ENCODE data around the gene MPV17.
"Not testable (repeated sequence)": the region's sequence is repeated elsewhere in the genome, so short reads cannot be mapped to it uniquely, and the experiment has no call there.

The MPV17 gene

DNA sequence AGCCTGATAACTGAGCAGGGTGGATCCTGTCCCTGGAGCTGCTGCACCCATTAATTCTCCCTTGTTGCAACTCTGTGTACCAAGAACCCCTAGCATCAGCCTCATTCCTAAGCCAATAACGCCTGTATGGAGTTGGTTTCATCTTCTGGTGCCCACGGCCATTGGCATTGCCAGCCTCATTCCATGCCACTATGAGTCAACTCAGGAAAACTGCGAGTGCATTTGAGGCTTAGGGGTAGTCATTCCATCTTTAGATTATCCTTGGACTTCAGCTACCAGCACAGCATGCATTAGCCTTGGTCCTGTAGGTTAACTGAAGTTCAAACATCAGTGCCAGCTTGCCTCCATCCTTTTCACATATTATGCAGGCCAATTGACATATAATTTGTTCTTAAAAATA, 42.1 kb downstream of the MPV17 start:
- H3K27ac ChIP-seq (ENCODE audit: low read length): no peak overlapping the region

DNA sequence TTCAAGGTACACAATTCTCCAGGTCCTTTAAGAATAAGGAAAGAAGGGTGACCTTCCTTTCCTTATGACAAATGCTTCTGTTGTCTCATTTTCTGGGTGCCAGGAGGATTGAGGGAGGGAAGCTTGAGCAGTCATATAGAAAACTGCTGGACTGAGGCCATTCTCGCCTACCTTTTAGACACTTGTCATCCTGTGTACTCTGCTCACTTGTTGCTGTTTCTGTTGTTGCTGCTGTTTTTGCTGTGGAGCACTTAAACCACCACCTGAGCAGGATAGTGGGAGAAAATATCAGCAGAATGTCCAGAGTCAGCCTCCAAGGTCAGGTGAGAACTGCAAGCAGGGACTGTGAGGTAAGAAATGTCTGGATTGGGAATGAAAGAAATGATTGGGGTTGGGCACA, 44.9 kb downstream of the MPV17 start:
- H3K36me3 ChIP-seq (replicated peaks; ENCODE audit: low read depth, low read length): no peaks in the 10 kb centered on the region
- no peak overlapping the region for H3K27ac ChIP-seq (ENCODE audit: low read length)
- H3K79me2 ChIP-seq (ENCODE audit: low read length): no peaks in the 10 kb centered on the region
- no peaks in the 10 kb centered on the region for H4K20me1 ChIP-seq (ENCODE audit: insufficient read depth, low read length)
- no peak overlapping the region for H3K4me2 ChIP-seq (ENCODE audit: low read length)
- peaks cover 9% of the 10 kb centered on the region for H3K4me1 ChIP-seq (ENCODE audit: low read length)
- no peak overlapping the region for H3K9ac ChIP-seq (ENCODE audit: low read length)
- H2AFZ ChIP-seq (ENCODE audit: low read depth, low read length): no peak overlapping the region
- peaks cover 15% of the 10 kb centered on the region; the same call in 1 of the 2 replicates for H3K27me3 ChIP-seq (ENCODE audit: low read depth, low read length)
- TF ChIP-seq CTCF (IDR thresholded peaks at IDR 0.05; ENCODE audit: low read depth, low read length) (no peak), EZH2phosphoT487 (IDR thresholded peaks at IDR 0.05; ENCODE audit: low read depth) (no peak)
- H3K9me3 ChIP-seq (ENCODE audit: insufficient read depth, low read length): no peaks in the 10 kb centered on the region
- no peak overlapping the region for H3K4me3 ChIP-seq (ENCODE audit: low read length)

More for the DNA sequence above, 42.1 kb downstream of the MPV17 start:
- Histone ChIP-seq H3K79me2 (ENCODE audit: low read length) (no peaks in the 10 kb centered on the region), H3K27me3 (ENCODE audit: low read depth, low read length) (peaks cover 11% of the 10 kb centered on the region; the same call in 1 of the 2 replicates), H3K9ac (ENCODE audit: low read length) (no peak overlapping the region), H4K20me1 (ENCODE audit: insufficient read depth, low read length) (no peaks in the 10 kb centered on the region), H3K9me3 (ENCODE audit: insufficient read depth, low read length) (no peaks in the 10 kb centered on the region), H3K4me2 (ENCODE audit: low read length) (no peak overlapping the region), H3K4me3 (ENCODE audit: low read length) (no peak overlapping the region), H3K4me1 (ENCODE audit: low read length) (peaks cover 9% of the 10 kb centered on the region), H2AFZ (ENCODE audit: low read depth, low read length) (no peak overlapping the region), H3K36me3 (replicated peaks; ENCODE audit: low read depth, low read length) (no peaks in the 10 kb centered on the region)
- no peak for TF ChIP-seq CTCF (IDR thresholded peaks at IDR 0.05; ENCODE audit: low read depth, low read length)
- TF ChIP-seq EZH2phosphoT487 (IDR thresholded peaks at IDR 0.05; ENCODE audit: low read depth): no peak

GRCh38 chr2:27275211-27276150, 47.4 kb downstream of the MPV17 start, which contains the start of gene DNAJC5G:
Gene DNAJC5G, plus strand, starts transcription at chr2:27275433. Its CDS starts 1,296 bp downstream, at chr2:27276729.
- H3K4me1 ChIP-seq (ENCODE audit: low read length): peaks cover 16% of the 10 kb centered on the region
- H2AFZ ChIP-seq (ENCODE audit: low read depth, low read length): no peak within 1 kb of the TSS
- H3K9ac ChIP-seq (ENCODE audit: low read length): no peak within 1 kb of the TSS
- no peaks in the 10 kb centered on the region for H3K36me3 ChIP-seq (replicated peaks; ENCODE audit: low read depth, low read length)
- no peak for TF ChIP-seq CTCF (IDR thresholded peaks at IDR 0.05; ENCODE audit: low read depth, low read length)
- no peak for TF ChIP-seq EZH2phosphoT487 (IDR thresholded peaks at IDR 0.05; ENCODE audit: low read depth)
- H3K27ac ChIP-seq (ENCODE audit: low read length): no peak within 1 kb of the TSS
- no peaks in the 10 kb centered on the region for H3K9me3 ChIP-seq (ENCODE audit: insufficient read depth, low read length)
- no peaks in the 10 kb centered on the region for H4K20me1 ChIP-seq (ENCODE audit: insufficient read depth, low read length)
- H3K79me2 ChIP-seq (ENCODE audit: low read length): no peaks in the 10 kb centered on the region
- H3K4me2 ChIP-seq (ENCODE audit: low read length): no peak within 1 kb of the TSS
- no peak within 1 kb of the TSS for H3K4me3 ChIP-seq (ENCODE audit: low read length)
- peaks cover 13% of the 10 kb centered on the region; the same call in 1 of the 2 replicates for H3K27me3 ChIP-seq (ENCODE audit: low read depth, low read length)

DNA sequence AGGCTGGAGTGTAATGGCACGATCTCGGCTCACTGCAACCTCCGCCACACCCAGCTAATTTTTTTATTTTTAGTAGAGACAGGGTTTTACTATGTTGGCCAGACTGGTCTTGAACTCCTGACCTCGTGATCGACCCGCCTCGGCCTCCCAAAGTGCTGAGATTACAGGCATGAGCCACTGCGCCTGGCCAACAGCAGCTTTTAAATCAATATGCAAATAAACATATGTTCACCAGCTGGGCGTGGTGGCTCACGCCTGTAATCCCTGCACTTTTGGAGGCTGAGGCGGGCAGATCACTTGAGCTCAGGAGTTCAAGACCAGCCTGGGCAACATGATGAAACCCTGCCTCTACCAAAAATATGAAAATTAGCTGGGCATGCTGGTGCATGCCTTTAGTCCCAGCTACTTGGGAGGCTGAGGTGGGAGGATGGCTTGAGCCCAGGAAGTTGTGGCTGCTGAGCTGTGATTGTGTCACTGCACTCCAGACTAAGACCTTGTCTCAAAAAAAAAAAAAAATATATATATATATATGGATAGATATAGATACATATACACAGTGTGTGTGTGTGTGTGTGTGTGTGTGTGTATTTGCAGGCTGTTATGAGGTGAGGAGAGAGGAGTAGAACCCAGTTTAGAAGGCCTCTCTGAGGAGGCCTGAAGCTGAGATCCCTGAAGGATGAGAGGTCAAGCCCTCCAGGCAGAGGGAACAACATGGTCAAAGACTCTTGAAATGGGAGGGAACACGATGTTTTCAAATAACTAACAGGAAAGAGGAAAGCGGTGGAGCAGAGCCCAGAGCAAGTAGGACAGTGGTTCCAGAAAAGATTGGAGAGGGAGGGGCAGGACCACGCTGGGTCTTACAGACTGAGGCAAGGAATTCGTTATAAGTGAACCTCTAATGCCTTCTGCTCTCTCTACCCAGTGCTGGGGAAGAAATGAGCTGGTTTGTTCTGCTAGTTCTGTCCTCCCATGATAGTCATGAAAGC, 50.1 kb downstream of the MPV17 start:
- H4K20me1 ChIP-seq (ENCODE audit: insufficient read depth, low read length); H2AFZ ChIP-seq (ENCODE audit: low read depth, low read length); H3K4me3 ChIP-seq (ENCODE audit: low read length); H3K9me3 ChIP-seq (ENCODE audit: insufficient read depth, low read length); H3K27ac ChIP-seq (ENCODE audit: low read length); H3K4me1 ChIP-seq (ENCODE audit: low read length); H3K36me3 ChIP-seq (replicated peaks; ENCODE audit: low read depth, low read length); H3K79me2 ChIP-seq (ENCODE audit: low read length); H3K9ac ChIP-seq (ENCODE audit: low read length); H3K4me2 ChIP-seq (ENCODE audit: low read length): not testable (repeated sequence)
- peaks cover 28% of the 10 kb centered on the region for H3K27me3 ChIP-seq (ENCODE audit: low read depth, low read length)
